Esophagus (tissue), 2 donors: ENCODE data around the gene MRC2. TPM values are rescaled to one million over a fixed set of nuclear protein-coding genes. Genes with fewer than 3 reads are reported as not detected.
"Not testable (repeated sequence)": the region's sequence is repeated elsewhere in the genome, so short reads cannot be mapped to it uniquely, and the experiment has no call there.

Source experiments
- H3K27ac ChIP-seq, 2 donors: one replicate each; pipeline ENCODE4 v1.5.1; 2013; ENCODE audit warnings: low read depth in 2 of 2, mild to moderate bottlenecking in 2 of 2, inconsistent platforms in 1 of 2, low read length in 1 of 2, moderate library complexity in 1 of 2
- H3K27me3 ChIP-seq, 2 donors: one replicate each; pipeline ENCODE4 v1.6.1; 2013; ENCODE audit warnings: low read length in 2 of 2, control low read depth in 1 of 2, mild to moderate bottlenecking in 1 of 2; ENCODE audit not compliant: insufficient read depth in 2 of 2, control insufficient read depth in 1 of 2
- H3K36me3 ChIP-seq, 2 donors: one replicate each; pipeline ENCODE4 v1.6.1; 2013; ENCODE audit warnings: low read length in 1 of 2; ENCODE audit not compliant: control insufficient read depth in 2 of 2, insufficient read depth in 2 of 2
- H3K4me1 ChIP-seq, 2 donors: one replicate each; pipeline ENCODE4 v1.6.1; 2013; ENCODE audit warnings: low read length in 1 of 2; ENCODE audit not compliant: control insufficient read depth in 2 of 2, insufficient read depth in 2 of 2
- H3K4me3 ChIP-seq, 2 donors: one replicate each; pipeline ENCODE4 v1.5.1; 2013; ENCODE audit warnings: low read length in 2 of 2, mild to moderate bottlenecking in 2 of 2, low read depth in 1 of 2, moderate library complexity in 1 of 2
- H3K9me3 ChIP-seq, 2 donors: one replicate each; pipeline ENCODE4 v1.6.1; 2013; ENCODE audit warnings: mild to moderate bottlenecking in 2 of 2, low read depth in 1 of 2, low read length in 1 of 2, moderate library complexity in 1 of 2; ENCODE audit not compliant: control insufficient read depth in 2 of 2, insufficient read depth in 1 of 2
- WGBS, 2 donors: extraction: QIAGEN DNeasy Blood & Tissue Kit; methylation state at CpG; one replicate each; pipeline ENCODE4 v1.1.7; 2013; 5-methylcytosine and 5-hydroxymethylcytosine counted together
- polyA plus RNA-seq, 2 donors: library from polyadenylated mRNA; stranded (reverse); fragments of 200-250 nt; gene quantifications; one replicate each; pipeline ENCODE4 v1.2.3, GENCODE V29; 2013
- donor health status: healthy with polysubstance abuse.
- donor health status: Bipolar disorder and iron deficiency.

MRC2 gene
- polyA plus RNA-seq, 2 donors: 24.6 to 54.6 TPM

DNA sequence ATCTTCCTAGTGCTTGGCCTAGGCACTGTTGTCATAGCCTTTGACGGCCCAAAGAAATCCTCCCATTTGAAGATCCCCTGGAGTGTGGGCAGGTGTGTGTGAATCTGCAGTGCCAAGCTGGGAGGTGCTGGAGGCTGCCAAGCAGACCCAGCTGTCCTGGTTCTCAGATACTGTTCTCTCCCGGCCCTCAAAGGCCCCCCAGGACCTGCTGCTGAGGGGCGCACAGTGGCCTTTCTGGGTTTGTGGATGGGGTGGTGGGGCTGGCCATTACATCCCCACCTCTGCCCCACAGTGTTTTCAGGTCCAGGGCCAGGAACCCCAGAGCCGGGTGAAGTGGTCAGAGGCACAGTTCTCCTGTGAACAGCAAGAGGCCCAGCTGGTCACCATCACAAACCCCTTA is 60.5 kb downstream of the MRC2 start:
- peaks cover 0 to 12% of the 10 kb centered on the region in 2 donors for H3K4me1 ChIP-seq
- H3K27me3 ChIP-seq: no peaks in the 10 kb centered on the region
- 77 to 78% methylated on average over 4 of the region's 4 CpGs for WGBS, 2 donors
- no peak overlapping the region for H3K27ac ChIP-seq
- no peaks in the 10 kb centered on the region for H3K9me3 ChIP-seq
- H3K4me3 ChIP-seq: no peak overlapping the region
- H3K36me3 ChIP-seq: peaks cover 0 to 19% of the 10 kb centered on the region in 2 donors

DNA sequence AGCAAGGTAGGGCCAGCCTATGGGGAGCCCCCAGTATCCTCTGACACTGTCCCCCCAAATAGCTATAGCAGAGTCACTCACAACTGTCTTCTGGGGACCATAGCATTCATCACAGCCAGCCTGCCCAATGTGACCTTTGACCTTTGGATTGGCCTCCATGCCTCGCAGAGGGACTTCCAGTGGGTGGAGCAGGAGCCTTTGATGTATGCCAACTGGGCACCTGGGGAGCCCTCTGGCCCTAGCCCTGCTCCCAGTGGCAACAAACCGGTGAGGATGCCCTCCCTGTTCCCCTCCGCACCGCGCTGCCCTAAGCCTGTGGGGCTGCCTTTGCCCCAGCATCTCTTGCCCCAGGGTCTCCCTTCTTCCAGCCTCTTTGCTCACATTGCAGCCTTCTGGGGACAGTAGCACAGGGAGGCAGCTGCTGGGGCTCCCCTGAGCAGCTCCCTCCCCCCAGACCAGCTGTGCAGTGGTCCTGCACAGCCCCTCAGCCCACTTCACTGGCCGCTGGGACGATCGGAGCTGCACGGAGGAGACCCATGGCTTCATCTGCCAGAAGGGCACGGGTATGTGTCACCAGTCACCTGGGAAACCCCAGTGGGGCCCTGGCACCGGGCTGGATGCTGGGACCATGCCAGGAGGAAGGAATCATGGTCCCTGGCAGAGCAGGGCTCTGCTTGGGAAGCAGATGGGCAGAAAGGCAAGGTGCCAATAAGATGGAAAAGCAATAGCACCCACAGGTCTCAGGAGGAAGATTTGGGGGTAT is 61.1 kb downstream of the MRC2 start:
- Histone ChIP-seq H3K27me3 (no peaks in the 10 kb centered on the region), H3K4me1 (peaks cover 0 to 13% of the 10 kb centered on the region in 2 donors), H3K27ac (no peak overlapping the region)

DNA sequence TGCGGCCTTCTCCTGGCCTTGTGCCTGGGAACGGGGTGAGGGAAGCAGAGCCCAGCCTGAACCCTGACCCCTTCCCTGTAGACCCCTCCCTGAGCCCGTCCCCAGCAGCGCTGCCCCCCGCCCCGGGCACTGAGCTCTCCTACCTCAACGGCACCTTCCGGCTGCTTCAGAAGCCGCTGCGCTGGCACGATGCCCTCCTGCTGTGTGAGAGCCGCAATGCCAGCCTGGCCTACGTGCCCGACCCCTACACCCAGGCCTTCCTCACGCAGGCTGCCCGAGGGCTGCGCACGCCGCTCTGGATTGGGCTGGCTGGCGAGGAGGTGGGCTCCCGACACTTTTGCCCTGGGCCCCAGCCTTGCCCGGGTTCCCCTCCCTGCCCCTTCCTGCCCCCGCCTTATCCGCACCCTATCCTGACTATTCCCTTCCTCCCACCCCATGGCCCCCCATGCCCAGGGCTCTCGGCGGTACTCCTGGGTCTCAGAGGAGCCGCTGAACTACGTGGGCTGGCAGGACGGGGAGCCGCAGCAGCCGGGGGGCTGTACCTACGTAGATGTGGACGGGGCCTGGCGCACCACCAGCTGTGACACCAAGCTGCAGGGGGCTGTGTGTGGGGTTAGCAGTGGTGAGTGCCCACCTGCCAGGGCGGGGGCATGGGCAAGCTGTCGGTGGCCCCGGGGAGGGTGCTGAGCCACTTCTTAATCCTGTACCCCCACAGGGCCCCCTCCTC is 62.1 kb downstream of the MRC2 start:
- 79 to 89% methylated on average over 36 to 37 of the region's 37 CpGs for WGBS, 2 donors
- H3K27ac ChIP-seq: no peak overlapping the region
- H3K9me3 ChIP-seq: no peaks in the 10 kb centered on the region
- peaks cover 0 to 20% of the 10 kb centered on the region in 2 donors for H3K4me1 ChIP-seq
- H3K4me3 ChIP-seq: no peak overlapping the region
- peaks cover 0 to 19% of the 10 kb centered on the region in 2 donors for H3K36me3 ChIP-seq
- H3K27me3 ChIP-seq: no peaks in the 10 kb centered on the region

More for the DNA sequence above, 61.1 kb downstream of the MRC2 start:
- H3K9me3 ChIP-seq: no peaks in the 10 kb centered on the region
- peaks cover 0 to 19% of the 10 kb centered on the region in 2 donors for H3K36me3 ChIP-seq
- whole genome bisulfite sequencing, 2 donors: 53 to 57% methylated on average over 11 of the region's 11 CpGs
- no peak overlapping the region for H3K4me3 ChIP-seq

DNA sequence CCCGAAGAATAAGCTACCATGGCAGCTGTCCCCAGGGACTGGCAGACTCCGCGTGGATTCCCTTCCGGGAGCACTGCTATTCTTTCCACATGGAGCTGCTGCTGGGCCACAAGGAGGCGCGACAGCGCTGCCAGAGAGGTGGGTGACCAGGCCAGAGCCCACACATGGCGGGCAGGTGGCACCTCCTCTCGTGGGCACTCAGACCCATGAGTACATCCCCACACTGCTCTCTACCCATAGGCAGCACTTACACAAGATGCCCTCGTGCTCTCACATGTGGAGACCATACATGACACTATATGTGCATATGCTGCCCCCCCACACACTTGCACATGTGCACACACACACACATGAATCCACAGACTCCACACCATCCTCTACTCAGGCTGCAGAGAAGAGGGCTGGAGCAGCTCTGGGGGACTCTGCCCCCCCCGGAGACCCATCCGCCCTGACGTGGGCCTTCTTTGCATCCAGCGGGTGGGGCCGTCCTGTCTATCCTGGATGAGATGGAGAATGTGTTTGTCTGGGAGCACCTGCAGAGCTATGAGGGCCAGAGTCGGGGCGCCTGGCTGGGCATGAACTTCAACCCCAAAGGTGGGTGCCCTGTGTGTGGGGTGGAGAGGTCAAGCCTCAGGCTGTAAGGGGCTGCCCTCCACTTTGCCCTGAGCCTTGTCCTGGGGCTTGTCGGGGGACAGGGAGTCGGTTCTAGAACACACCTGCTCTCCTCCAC is 62.9 kb downstream of the MRC2 start:
- 85% methylated on average over 19 of the region's 19 CpGs for WGBS, 2 donors

DNA sequence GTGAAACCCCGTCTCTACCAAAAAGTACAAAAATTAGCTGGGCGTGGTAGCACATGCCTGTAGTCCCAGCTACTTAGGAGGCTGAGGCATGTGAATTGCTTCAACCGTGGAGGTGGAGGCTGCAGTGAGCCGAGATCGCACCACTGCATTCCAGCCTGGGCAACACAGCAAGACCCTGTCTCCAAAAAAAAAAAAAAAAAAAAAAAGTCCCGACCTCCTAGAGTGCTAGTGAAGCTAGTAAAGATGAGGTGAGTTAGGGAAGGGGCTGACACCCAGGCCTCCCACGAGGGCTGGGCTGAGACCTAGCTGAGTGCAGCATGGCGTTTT is 64.1 kb downstream of the MRC2 start:
- not testable (repeated sequence) for H3K27me3 ChIP-seq, H3K9me3 ChIP-seq, H3K27ac ChIP-seq, H3K4me3 ChIP-seq
- peaks cover 0 to 26% of the 10 kb centered on the region in 2 donors for H3K4me1 ChIP-seq
- H3K36me3 ChIP-seq: peaks cover 0 to 19% of the 10 kb centered on the region in 2 donors
- 74 to 77% methylated on average over 8 of the region's 8 CpGs for WGBS, 2 donors

More for the DNA sequence above, 62.9 kb downstream of the MRC2 start:
- H3K4me3 ChIP-seq: no peak overlapping the region
- no peaks in the 10 kb centered on the region for H3K27me3 ChIP-seq
- H3K9me3 ChIP-seq: no peaks in the 10 kb centered on the region
- H3K4me1 ChIP-seq: peaks cover 0 to 25% of the 10 kb centered on the region in 2 donors
- no peak overlapping the region for H3K27ac ChIP-seq
- H3K36me3 ChIP-seq: peaks cover 0 to 19% of the 10 kb centered on the region in 2 donors

DNA sequence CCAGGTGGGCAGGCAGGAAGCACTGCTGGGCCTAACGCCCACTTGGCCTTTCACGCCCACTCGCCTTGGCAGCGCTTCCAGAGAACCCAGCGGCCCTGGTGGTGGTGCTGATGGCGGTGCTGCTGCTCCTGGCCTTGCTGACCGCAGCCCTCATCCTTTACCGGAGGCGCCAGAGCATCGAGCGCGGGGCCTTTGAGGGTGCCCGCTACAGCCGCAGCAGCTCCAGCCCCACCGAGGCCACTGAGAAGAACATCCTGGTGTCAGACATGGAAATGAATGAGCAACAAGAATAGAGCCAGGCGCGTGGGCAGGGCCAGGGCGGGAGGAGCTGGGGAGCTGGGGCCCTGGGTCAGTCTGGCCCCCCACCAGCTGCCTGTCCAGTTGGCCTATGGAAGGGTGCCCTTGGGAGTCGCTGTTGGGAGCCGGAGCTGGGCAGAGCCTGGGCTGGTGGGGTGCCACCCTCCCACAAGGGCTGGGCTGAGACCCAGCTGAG is 64.7 kb downstream of the MRC2 start:
- Histone ChIP-seq H3K4me3 (no peak overlapping the region), H3K27ac (peak overlapping the region in 1 of 2 donors; percentile 23), H3K4me1 (peaks cover 0 to 28% of the 10 kb centered on the region in 2 donors), H3K36me3 (peaks cover 0 to 19% of the 10 kb centered on the region in 2 donors), H3K27me3 (no peaks in the 10 kb centered on the region), H3K9me3 (no peaks in the 10 kb centered on the region)
- 74 to 80% methylated on average over 19 to 20 of the region's 20 CpGs for WGBS, 2 donors

DNA sequence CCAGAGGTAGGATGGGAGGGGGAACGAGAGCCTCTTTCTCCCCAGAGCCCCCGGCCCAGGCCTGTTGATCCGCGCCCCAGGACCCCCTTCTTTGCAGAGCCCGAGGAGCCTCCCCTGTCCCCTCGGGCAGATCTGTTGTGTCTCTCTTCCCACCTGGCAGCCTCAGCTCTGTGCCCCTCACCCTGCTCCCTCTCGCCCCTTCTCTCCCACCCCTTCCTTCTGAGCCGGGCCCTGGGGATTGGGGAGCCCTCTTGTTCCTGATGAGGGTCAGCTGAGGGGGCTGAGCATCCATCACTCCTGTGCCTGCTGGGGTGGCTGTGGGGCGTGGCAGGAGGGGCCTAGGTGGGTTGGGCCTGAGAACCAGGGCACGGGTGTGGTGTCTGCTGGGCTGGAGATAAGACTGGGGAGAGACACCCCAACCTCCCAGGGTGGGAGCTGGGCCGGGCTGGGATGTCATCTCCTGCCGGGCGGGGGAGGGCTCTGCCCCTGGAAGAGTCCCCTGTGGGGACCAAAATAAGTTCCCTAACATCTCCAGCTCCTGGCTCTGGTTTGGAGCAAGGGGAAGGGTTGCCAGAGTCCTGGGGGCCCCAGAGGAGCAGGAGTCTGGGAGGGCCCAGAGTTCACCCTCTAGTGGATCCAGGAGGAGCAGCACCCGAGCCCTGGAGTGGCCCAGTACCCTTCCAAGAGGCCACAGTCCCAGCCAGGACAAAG is 65.4 kb downstream of the MRC2 start:
- Histone ChIP-seq H3K27ac (peak overlapping the region; percentile 25 to 34), H3K4me3 (no peak overlapping the region), H3K36me3 (peaks cover 0 to 19% of the 10 kb centered on the region in 2 donors), H3K9me3 (no peaks in the 10 kb centered on the region), H3K27me3 (no peaks in the 10 kb centered on the region), H3K4me1 (peaks cover 0 to 30% of the 10 kb centered on the region in 2 donors)
- 62 to 77% methylated on average over 14 of the region's 14 CpGs for WGBS, 2 donors

DNA sequence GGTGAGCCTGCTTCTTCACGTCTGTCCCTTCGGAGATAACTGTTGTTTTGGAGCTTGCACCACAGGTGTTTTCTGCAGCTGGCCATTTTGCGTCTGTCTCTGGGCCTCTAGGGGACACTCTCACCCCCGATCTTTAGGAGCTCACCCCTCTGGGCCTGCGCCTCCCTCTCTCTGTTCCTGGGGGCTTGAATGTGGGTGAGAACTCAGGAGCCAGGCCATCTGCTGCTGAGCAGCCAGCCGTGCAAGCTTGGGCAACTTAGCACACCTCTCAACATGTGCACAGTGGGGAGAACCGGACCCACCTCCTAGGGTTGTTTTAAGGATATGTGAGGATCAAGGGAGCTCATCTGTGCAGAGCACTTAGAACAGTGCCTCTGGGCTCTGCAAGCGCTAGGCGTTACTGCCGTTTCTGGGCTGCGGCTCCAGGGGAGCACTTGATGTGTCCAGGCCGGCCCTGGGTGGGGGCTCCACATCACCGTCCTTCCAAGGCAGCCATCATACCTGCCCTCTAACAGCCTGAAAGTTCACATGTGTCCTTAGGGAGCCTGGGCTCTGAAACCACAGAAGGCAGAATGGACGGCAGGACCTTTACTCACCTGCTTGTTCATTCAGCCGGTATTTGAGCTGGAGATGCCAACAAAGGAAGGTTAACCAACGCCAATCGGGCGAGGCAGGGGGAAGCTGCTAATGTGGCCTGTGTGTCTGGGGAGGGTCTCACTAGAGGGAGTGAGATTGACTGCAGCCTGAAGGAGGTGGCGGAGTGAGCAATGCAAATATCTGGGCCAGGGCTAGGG is 66.3 kb downstream of the MRC2 start:
- Histone ChIP-seq H3K4me3 (no peak overlapping the region), H3K27ac (peak overlapping the region; percentile 39 to 56), H3K9me3 (no peaks in the 10 kb centered on the region), H3K4me1 (peaks cover 0 to 27% of the 10 kb centered on the region in 2 donors), H3K36me3 (peaks cover 0 to 12% of the 10 kb centered on the region in 2 donors), H3K27me3 (no peaks in the 10 kb centered on the region)
- 52 to 62% methylated on average over 19 of the region's 19 CpGs for WGBS, 2 donors
